IPS-NIHi7 (cell line): Measurements from ENCODE around the gene CRB2.
A peak's percentile ranks its signal among the peaks of the same experiment; 100 is the strongest.

Experiments
- DNase-seq: peaks from one replicate; pipeline ENCODE4 v3.0.0; 2012; ENCODE audit warnings: mixed read lengths; ENCODE audit errors: extremely low spot score

CRB2 gene

DNA sequence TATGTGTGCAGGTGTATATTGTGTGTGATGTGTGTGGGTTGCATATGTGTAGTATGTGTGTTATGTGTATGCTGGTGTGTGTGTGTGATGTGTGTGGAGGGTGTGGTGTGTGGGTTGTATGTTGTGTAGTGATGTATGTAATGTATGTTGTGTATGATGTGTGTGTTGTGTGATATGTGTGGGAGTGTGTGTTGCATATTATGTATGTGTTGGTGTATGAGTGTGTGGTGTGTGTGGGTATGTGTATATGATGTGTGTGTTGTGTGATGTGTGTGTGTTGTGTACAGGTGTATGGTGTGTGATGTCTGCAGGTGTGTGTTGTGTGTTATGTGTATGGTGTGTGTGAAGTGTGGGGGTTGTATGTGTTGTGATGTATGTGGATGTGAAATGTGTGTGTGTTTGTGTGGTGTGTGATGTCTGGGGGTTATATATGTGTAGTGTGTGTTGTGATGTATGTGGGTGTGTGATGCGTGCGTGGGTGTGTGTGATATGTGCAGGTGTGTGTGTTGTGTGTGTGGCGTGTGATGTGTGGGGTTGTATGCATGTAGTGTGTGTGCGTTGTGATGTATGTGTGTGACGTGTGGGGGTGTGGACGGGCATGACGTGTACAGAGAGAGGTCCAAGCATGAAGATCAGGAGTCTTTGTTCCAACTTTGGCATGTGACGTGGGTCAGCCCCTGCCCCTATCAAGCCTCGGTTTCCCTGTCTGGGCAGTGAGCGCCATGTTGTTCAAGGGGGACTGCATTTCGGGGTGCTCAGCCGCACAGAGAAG is 8.5 kb upstream of the CRB2 start:
- no peak for DNase-seq

DNA sequence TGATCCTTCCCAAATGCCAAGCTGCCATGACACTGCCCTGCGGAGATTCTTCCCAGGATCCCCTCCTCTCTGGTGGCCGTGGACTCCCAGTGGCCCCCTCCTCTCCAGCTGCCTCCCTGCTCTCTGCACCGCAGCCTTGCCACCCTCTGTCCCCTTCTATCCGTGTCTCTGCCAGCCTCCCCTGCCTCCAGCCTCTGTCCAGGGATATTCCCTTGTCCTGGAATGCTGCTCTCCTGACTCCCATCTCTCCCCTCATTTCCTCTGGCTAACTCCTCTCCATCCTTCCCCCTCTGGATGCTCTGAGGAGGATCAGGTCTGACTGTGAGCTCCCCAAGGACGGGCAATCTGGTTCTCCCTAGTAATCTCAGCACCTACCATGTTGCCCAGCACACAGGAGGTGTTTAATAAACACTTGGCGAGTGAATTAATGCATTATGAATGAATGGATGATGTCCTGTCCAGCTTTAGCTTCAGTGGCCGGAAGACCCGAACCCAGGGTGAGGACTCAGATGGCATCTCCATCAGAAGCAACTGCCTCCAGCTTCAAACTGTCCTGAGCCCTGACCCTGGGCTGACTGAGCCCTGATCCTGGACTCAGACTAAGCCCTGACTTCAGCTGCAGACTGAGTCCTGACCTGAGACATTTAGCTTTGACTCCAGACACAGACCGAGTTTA is 7.5 kb upstream of the CRB2 start:
- no peak for DNase-seq

DNA sequence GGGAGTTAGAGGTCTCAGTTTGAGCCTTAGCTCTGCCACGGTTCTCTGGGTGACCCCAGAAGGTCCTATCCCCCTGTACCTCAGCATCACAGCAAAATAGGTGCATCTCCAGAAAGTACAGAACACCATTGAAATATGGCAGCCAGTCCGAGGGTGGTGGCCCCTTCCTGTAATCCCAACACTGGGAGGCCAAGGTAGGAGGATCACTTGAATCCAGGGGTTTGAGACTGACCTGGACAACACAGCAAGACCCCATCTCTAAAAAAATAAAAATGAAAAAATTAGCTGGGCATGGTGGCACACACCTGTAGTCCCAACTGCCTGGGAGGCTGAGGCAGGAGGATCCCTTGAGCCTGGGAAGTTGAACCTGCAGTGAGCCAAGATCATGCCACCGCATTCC is 7.0 kb upstream of the CRB2 start:
- no peak for DNase-seq

DNA sequence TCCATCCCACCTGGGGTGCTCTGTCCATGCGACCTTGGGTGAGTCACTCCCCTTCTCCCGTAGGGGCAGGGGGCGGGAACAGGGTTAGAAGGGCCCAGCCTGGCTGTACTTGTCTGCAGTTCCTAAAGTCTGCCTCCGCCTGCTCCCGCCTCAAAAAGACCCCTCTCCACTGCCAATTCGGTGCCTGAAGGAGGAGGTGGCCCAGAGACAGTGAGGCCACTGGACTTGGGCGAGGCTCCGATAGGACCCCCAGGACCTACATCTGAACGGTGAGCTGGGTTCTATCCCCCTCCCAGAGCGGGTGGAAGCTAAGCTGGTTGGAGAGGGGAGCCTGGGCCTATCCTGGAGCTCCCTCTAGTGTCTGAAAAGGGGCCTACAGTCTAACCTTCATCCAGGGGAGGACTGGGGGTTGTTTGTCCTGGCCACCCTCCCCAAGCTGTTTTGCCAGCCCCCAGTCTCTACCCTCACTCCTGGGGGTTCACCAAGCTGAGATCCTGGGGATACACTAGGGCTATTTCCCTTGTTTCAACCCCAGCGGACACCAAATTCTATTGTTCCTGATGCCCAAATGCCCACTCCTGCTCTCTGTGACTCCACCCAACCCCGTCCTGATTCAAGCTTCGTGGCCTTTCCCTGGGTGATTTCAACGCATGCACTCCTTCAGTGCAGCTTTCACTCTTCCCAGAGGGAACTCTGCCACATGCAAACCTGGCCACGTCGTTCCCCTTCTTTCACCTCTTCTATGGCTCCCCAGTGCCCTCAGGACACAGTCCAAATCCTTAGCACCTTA is 6.1 kb upstream of the CRB2 start:
- peak; percentile 86 for DNase-seq

DNA sequence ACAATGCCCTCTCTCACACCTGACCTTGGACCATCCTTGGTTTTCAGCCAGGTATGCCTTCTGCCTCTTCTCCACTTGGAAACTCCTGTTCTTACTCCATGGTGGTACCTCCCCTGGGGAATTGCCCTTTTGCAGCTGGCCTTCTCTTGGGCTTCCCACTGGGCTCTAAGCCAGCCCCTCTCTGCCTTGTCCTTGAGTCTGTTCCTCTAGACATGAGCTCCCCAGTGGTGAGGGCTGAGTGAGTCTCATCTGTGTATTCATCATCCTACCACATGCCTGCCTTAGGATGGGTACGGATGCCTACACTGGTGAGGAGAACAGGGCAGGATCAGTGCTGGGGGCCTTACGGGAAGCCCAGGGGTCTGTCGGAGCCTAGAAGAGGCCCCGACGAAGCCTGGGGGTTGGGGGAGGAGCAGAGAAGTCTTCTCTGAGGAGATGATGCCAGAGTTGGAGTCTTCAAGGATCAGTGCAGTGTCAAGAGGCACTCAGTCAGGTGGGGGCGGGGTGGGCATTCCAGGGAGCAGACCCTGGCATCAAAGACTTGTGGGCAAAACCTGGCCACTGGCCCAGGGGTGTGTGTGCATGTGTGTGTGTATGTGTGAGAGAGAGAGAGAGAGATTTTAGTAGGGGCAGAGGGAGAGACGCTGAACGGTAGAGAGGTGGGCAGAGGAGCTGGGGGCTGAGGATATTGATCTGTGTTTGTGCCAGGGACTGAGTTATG is 5.2 kb upstream of the CRB2 start:
- DNase-seq, result no peak

DNA sequence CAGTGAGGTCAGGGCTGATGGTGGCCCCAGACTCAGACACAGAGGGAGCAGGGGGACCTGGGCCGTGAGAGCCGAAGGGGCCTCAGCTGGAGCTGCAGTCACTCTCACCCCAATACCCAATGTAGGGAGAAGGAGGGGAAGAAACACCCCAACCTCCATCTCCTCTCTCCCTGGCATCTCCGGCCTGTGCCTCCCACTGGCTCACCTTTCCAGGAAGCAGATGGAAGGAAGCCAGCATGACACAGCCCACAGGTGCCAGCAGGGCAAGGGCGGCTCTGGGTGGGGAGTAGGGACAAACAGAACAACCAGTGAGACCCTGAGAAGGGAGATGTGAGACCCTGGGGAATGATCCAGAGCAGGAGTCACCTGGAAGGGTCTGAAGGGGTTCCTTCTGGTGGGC is 3.0 kb upstream of the CRB2 start:
- DNase-seq, result no peak

DNA sequence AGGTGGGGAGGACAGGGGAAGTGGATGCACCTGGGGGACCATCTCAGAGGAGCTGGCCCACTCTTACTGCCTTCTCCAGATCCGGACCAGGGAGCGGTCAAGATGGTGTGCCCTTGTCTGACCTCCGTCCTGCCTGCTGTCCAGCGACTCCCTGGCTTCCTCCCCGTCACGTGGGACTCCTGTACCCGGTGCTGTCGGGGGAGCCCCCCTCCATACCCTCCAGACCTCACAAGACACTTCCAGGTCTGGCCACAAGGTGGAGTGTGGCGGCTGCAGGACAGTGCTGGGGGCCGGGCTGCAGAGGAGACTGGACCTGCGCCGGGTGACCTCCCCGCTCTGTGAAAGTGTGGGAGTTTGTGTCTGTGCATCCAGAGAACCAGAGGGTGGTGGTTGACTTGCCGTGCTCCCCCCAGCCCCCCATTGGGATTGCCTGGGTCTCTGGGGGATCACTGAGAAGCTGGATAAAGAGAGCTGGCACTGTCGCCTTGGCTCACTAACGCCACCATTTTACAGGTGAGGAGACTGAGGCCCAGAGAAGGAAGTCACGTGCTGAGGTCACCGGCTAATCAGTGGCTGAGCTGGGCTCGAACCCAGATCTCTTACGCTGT is 1.9 kb upstream of the CRB2 start:
- peak; percentile 90 for DNase-seq

DNA sequence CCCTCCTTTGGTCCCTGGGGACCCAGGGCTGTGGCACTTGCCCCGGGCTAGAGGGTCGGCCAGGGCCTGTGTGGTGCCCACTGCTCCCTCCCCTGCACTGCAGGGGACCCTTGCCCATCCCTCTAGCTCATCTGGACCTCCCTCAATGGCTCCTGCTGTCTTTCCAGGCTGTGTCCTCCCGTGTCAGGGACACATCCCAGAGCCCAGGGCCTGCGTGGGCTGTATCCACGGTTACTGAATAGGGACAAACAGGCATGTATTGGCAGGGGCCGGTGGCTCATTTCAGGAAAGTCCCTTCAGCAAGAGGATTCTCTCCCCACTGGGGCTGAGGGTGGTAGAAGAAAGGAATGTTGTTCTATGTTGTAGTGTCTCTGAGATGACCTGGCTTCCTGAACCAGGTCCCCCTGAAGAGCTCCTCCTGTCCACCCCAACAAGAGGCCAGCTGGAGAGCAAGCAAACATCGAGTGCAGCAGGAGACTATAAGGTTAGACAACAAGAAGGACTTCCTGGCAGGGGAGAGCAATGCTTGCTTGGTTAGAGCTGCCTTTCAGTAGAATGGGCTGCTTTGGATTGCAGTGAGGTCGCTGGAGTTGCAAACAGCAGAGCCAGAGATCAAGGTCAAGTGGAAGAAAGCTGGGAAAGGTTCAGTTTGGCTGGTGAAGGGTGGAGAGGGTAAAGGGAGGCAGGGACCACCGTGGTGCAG is 1.0 kb upstream of the CRB2 start:
- DNase-seq, result no peak

DNA sequence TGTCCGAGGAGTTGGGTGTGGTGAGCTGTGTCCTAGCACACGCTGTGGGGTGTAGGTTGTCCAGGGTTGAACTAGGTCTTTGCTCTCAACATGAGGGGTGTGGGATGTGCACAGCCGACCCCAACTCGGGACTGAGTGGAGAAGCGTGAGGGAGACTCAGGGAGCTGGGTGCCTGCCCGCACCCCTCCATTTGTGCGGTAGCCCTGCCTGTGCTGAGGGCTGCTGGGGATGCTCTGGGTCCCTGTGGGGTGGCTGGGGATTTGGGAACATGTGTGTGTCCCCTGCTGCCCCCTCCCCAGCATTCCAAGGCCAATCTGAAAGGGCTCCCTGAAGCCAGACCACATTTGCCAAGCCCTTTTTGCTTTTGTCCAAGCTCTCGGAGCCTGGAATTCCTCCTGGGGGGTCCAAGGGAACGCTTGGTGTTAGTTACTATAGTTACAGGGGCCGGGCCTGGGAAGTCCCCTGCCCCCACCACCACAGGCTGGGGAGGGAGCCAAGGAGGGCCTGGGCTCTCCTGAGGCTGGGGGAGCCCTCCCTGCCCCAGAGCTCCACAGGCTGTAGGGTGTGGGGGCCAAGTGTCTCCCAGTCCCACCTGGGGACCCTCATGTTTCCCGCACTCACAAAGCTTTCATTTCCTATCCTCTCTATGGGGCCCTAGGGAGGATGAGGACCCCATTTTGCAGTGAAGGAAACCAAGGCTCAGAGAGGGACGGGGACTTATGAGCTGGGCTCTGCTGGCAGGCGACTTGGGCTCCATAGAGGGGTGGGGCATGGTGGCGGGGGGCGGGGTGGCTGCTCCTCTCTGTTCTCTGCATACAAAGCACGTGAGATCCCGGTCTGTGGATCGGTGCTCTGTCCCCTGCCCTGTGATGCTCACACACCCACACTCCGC is 1.1 kb downstream of the CRB2 start:
- no peak for DNase-seq

DNA sequence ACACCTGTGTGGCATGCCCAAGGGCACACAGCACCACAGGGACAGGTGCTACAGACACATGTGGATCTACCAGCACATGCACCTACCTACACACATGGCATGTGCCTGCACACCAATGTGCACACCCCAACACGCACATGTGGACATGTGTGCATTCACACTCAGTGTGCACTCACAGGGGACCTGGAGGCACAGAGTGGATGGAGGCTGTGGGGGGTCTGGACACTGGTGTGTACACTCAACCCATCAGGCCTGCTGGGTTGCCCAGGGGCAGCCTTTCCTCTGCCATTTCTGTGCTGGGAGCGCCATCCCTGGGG is 1.7 kb downstream of the CRB2 start:
- no peak for DNase-seq

DNA sequence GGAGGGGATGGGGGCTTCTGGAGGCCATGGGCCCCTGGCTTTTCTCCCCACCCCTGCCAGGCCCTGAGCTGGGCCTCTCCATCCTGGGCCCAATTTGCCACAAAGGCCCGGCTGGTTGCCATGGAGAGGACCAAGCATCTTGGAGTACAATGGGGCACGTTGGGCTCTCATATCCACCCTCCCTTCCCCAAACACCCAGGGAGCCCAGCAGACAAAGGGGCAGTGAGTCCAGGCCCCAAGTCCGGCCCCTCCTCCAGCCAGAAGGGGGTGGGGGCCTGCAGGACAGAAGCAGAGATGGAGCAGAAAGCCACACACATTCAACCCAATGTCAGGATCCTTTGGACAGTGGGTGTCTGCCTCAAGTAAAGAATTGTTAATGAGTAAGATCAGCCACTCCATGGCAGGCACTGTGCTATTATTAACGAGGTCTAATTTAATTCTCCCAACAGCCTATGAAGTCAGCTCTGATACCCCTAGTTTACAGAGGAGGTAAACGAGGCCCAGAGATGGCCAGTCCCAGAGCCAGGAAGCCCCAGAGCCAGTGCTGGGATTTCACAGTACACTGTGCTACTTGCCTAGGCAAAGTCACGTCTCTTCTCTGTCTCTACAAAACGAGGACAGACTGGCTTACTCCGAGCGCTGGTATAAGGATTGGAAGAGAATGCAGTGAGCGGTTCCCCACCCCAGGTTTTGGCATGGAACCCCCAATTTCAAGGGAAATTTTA is 2.3 kb downstream of the CRB2 start:
- no peak for DNase-seq

DNA sequence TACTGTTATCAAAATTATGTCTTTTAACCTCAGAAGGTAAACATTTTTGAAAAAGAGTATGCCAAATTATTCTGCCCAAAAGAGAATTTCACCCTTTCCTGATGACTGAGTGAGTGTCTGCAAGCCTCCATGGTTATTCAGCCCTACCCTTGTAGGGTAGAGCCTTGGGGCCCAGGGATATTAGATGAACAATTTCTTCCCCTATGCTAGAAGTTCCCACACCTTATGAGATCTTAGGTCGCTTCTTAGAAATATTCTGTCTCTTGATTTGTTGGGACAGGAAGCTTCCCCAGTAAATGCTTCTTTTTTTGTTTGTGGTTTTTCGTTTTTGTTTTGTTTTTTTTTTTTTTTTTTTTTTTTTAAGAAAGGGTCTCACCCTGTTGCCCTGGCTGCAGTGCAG is 3.1 kb downstream of the CRB2 start:
- DNase-seq, result no peak

DNA sequence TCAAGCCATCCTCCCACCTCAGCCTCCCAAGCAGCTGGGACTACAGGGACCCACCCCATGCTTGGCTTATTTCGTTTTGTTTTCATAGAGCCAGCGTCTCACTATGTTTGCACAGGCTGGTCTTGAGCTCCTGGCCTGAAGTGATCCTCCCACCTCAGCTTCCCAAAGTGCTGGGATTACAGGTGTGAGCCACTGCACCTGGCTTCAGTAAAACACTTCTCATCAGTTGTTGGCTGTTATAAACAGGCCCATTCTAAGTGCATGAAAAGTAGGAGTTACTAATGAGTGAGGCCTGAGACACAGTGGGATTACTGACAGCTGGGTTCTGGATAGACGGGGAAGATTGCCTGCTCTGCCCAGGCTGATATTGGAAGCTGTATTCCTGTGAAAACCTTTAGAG is 3.5 kb downstream of the CRB2 start:
- no peak for DNase-seq

DNA sequence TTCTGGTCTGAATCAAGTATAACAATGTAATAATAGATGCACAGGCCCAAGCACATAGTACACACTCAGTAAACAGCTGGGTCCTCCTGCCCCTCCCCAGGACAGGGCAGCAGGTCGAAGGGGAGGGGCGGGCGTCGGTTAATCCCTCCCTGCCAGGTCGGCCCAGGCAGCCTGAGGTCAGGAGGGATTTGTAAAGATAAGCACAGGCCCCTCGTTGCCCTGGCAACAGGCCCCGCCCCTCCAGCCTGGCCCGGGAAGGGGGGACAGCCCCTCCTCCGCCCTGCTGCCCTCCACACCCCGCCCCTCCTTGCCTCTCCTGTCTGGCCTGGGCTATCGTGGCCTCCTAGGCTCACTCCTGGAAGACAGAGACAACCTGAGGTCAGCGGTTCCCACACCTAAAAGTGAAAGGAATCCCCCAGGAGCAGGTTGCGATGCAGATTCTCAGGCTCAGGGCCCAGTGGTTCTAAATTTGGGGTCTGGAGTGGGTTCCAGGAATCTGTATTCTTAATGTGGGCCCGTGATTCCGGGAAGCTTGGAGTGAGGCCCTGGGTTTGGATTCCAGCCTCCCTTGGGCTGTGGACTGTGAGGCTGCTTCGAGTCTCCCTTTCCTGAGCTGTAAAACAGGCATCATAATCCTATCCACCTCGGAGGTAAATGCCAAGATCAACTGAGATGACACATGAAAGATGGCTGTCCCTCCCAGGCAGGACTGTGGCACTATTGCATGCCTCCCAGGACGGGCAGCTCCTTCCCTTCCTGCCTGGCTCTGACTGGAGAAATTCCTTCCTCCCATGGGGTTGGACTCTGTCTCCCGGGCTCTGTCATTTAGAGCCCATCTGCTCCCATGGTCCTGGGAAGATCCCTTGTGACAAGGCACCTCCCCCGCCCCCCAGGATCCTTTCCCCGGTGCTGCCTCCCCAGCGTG is 4.4 kb downstream of the CRB2 start:
- peak; percentile 98 for DNase-seq

DNA sequence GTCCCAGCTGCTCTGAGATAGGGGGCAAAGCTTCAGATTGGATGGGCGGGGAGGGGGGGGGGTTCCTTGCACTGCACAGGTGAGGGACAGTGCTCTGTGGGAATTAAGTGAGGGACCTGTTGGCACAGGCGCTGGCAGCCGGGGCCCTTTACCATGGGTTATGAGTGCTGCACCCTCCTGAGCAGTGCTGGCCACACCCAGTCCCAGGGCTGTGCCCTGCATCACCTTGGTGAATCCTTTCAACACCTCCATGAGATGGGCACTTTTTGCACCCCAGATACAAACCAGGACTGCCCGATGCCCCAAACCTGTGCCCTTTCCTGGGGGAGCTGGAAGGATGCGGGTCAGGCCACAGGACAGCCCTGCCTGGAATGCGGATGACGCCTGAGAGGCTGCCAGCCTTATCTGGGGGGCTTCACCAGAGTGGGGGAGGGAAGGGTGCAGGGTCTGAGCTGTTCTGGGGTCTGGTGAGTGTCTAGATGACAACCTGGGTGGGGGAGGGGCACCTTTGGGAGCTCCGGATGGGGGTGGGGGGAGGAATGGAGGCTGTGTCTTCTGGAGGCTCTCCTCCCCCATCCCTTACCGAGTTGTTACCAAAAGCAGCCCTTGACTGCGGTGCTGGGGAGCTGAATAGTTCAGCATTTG is 5.2 kb downstream of the CRB2 start:
- DNase-seq, result no peak

DNA sequence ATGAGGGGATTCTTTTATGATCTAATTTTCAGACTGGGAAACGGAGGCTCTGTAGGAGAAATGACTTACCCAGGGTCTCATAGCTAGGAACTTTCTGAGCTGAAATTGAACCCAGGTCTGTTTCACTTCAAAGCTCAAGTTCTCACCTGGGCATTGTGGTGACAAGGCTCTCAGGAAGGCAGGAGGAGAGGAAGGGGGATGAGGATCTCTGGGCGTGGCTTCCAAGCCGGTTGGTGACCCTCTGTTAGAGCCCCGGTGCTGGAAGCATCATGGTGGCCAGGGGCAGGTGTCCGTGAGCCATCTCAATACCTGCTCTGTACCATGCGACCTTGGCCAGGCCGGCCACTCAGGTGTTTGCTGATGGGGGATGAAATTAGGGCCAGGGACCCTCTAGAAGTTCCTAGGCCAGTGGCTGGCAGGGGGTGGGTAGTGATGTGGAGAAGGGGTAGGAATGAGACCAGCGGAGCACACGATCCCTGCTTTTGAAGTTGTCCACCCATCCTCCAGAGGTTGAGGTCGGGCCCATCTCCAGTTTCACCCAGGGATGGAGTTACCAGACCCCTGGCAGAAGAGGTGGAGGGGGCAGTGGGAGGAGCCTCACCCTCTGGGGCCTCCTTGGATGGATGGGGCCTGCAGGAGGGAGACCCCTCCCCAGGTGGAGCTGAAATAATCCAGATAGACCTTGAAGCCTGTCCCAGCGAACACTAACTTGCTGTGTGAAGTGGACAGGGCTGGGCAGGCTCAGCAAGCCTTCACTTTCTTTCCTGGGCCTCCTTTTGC is 5.9 kb downstream of the CRB2 start:
- no peak for DNase-seq

DNA sequence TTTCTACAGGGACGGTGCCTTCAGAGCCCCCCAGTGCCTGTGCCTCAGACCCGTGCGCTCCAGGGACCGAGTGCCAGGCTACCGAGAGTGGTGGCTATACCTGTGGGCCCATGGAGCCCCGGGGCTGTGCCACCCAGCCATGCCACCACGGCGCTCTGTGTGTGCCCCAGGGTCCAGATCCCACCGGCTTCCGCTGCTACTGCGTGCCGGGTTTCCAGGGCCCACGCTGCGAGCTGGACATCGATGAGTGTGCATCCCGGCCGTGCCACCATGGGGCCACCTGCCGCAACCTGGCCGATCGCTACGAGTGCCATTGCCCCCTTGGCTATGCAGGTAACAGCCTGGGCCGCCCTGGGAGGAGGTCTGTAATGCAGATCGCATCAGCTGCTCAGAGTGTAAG is 6.9 kb downstream of the CRB2 start:
- DNase-seq, result no peak
